ENCODE measurements around the gene LRFN2.
A peak's percentile ranks its signal among the peaks of the same experiment; 100 is the strongest.

Gene LRFN2

GRCh38 chr6:40469323-40469722 is 117.8 kb downstream of the LRFN2 start:
- no peak for DNase-seq

- DNase-seq: no peak
Observed at GRCh38 chr6:40466986-40467539, 120.1 kb downstream of the LRFN2 start.

- no peak for DNase-seq
Observed at GRCh38 chr6:40461643-40462042, 125.5 kb downstream of the LRFN2 start.

- DNase-seq: no peak
Observed at GRCh38 chr6:40460380-40460779, 126.8 kb downstream of the LRFN2 start.

GRCh38 chr6:40457261-40457660 is 129.9 kb downstream of the LRFN2 start:
- no peak for DNase-seq

- DNase-seq: no peak
Observed at GRCh38 chr6:40456390-40457013, 130.7 kb downstream of the LRFN2 start.

GRCh38 chr6:40455686-40456389 is 131.3 kb downstream of the LRFN2 start:
- DNase-seq: no peak

GRCh38 chr6:40450483-40450882 is 136.7 kb downstream of the LRFN2 start:
- no peak for DNase-seq

GRCh38 chr6:40444811-40445210 is 142.4 kb downstream of the LRFN2 start:
- peak; percentile 39 for DNase-seq

- DNase-seq: peak; percentile 39
Observed at GRCh38 chr6:40444312-40444711, 142.9 kb downstream of the LRFN2 start.

GRCh38 chr6:40443842-40444241 is 143.3 kb downstream of the LRFN2 start:
- DNase-seq: no peak

GRCh38 chr6:40442591-40442990 is 144.6 kb downstream of the LRFN2 start:
- DNase-seq: no peak

GRCh38 chr6:40441150-40441549 is 146.0 kb downstream of the LRFN2 start:
- DNase-seq: no peak

- DNase-seq: peak; percentile 10
Observed at GRCh38 chr6:40440053-40440452, 147.1 kb downstream of the LRFN2 start.

GRCh38 chr6:40439026-40439800 is 148.0 kb downstream of the LRFN2 start:
- DNase-seq: no peak

GRCh38 chr6:40438246-40438887 is 148.8 kb downstream of the LRFN2 start:
- DNase-seq: peak; percentile 59

- DNase-seq: no peak
Observed at GRCh38 chr6:40437631-40438030, 149.5 kb downstream of the LRFN2 start.

- peak; percentile 76 for DNase-seq
Observed at GRCh38 chr6:40436685-40437604, 150.2 kb downstream of the LRFN2 start.

- DNase-seq: no peak
Observed at GRCh38 chr6:40432982-40433381, 154.2 kb downstream of the LRFN2 start.

- no peak for DNase-seq
Observed at GRCh38 chr6:40431706-40432105, 155.5 kb downstream of the LRFN2 start.

- no peak for DNase-seq
Observed at GRCh38 chr6:40427196-40427595, 160.0 kb downstream of the LRFN2 start.
